Immature natural killer cell (primary cell): ENCODE data around the gene CACNA1I. TPM values are rescaled to one million over a fixed set of nuclear protein-coding genes. Genes with fewer than 3 reads are reported as not detected.

Source experiments
- DNase-seq, 3 donors: peaks; one replicate each; pipeline ENCODE4 v3.0.0; 2022; ENCODE audit warnings: mixed read lengths in 1 of 3
- H3K27ac Mint-ChIP-seq, 6 donors: one replicate each; pipeline ENCODE4 v1.8.0; 2020; ENCODE audit warnings: mixed read lengths in 6 of 6, mild to moderate bottlenecking in 5 of 6, inconsistent platforms in 4 of 6, moderate library complexity in 3 of 6
- H3K27me3 Mint-ChIP-seq, 3 donors: one replicate each; pipeline ENCODE4 v1.8.0; 2020 to 2021; ENCODE audit warnings: low read depth in 3 of 3, mild to moderate bottlenecking in 3 of 3, mixed read lengths in 3 of 3, moderate library complexity in 3 of 3, inconsistent platforms in 1 of 3
- H3K36me3 Mint-ChIP-seq, 3 donors: one replicate each; pipeline ENCODE4 v1.8.0; 2020; ENCODE audit warnings: mixed read lengths in 3 of 3, inconsistent platforms in 2 of 3, mild to moderate bottlenecking in 2 of 3
- H3K4me1 Mint-ChIP-seq, 2 donors: one replicate each; pipeline ENCODE4 v1.8.0; 2020; ENCODE audit warnings: inconsistent platforms in 2 of 2, mild to moderate bottlenecking in 2 of 2, mixed read lengths in 2 of 2, moderate library complexity in 1 of 2
- H3K4me3 Mint-ChIP-seq, 5 donors: one replicate each; pipeline ENCODE4 v1.8.0; 2020; ENCODE audit warnings: mild to moderate bottlenecking in 5 of 5, mixed read lengths in 5 of 5, inconsistent platforms in 3 of 5, moderate library complexity in 3 of 5
- H3K9me3 Mint-ChIP-seq, 6 donors: one replicate each; pipeline ENCODE4 v1.8.0; 2020; ENCODE audit warnings: mild to moderate bottlenecking in 6 of 6, mixed read lengths in 6 of 6, inconsistent platforms in 4 of 6, moderate library complexity in 3 of 6
- polyA plus RNA-seq, 3 donors: library from polyadenylated mRNA; unstranded; fragments of 300-500 nt; fragmentation: Illumina TruSeq; gene quantifications; one replicate each; pipeline ENCODE4 v1.2.3, GENCODE V29; 2021

CACNA1I gene
- polyA plus RNA-seq, 3 donors from 2014 or later: not detected

DNA sequence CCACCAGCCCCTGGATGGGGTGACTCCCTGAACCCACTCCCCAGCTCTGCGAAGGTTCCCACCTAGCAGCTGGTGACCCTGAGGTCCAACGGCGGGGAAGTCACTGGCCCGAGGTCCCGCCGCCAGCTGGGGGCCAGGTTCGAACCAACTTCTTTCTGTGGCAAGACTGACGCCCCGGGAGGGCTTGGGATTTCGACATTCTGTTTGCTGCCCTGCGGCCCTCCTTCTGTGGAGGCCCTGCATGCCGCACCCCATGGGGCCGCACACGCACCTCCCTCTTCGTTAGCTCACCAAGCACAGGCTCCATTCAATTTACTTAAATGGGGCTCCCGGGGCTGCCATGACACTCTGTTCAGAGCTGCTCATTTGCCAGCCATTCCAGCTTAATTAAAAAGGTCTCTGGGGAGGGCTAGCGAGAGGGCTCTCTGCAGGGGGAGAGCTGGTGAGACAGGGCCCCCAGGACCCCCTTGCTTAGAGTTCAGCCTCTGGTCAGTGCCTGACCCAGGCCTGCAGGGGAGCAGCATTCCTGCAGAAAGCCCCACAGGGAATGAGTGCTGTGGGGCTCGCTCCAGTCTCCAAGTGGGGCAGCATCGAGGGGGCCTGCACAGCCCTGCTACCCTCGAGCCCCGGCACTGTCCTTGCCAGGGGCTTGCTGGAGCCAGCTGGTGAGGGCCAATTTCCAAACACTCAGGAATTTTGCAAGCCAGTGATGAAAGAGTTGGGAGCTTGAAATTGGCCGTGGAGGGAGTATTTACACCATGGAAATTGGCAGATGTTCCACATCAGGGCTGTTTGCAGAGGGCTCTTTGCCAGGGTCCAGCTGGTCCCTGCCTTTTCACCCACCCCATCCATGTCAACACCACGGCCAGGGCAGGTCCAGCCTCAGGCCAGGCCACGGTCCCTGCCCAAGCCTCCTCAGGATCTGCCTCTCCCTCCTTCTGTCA lies 80.8 kb downstream of the CACNA1I start:
- Mint-ChIP-seq H3K4me1 (no peaks in the 10 kb centered on the region), H3K4me3 (no peak overlapping the region)

DNA sequence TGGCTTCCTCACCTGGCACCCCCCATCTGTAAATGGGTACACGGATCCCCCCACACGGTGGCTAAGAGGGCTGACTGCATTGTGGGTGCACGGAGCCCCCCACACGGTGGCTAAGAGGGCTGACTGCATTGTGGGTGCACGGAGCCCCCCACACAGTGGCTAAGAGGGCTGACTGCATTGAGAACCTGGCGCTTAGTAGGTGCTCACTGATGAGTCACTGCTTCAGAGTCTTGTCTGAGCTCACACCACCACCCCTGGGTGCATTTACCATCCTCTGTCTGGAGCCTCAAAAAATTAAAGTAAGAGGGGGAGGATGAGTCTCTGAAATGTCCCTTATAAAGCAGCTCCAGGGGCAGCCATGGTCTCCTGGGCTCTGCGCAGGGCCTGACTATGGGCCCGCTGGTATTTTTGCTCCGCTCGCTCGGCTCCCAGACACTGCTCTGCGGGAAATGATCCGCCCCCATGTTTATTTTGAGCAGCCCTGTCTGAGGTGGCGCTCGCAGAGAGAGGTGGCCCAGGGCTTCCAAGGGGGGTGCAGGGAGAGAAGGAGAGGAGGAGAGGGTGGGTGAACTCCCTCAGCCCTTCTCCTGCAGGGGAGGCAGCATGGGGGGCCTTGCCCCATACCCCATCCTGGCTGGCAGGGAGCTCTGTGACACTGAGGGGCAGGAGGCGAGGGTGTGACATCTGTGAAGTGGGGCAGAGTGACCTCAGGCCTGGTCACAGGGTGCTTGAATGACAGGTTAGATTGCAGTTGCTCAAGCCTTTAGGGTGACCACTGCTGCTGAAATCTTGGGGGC lies 82.6 kb downstream of the CACNA1I start:
- H3K27ac Mint-ChIP-seq: no peak overlapping the region
- no peaks in the 10 kb centered on the region for H3K4me1 Mint-ChIP-seq
- H3K27me3 Mint-ChIP-seq: peaks cover 0 to 7% (median 6%) of the 10 kb centered on the region in 3 donors
- DNase-seq: no peak
- H3K4me3 Mint-ChIP-seq: no peak overlapping the region
- H3K36me3 Mint-ChIP-seq: no peaks in the 10 kb centered on the region
- H3K9me3 Mint-ChIP-seq: no peaks in the 10 kb centered on the region

More for the DNA sequence above, 80.8 kb downstream of the CACNA1I start:
- peaks cover 2 to 3% (median 3%) of the 10 kb centered on the region in 3 donors for H3K27me3 Mint-ChIP-seq
- no peak for DNase-seq
- no peaks in the 10 kb centered on the region for H3K9me3 Mint-ChIP-seq
- H3K27ac Mint-ChIP-seq: no peak overlapping the region
- no peaks in the 10 kb centered on the region for H3K36me3 Mint-ChIP-seq

DNA sequence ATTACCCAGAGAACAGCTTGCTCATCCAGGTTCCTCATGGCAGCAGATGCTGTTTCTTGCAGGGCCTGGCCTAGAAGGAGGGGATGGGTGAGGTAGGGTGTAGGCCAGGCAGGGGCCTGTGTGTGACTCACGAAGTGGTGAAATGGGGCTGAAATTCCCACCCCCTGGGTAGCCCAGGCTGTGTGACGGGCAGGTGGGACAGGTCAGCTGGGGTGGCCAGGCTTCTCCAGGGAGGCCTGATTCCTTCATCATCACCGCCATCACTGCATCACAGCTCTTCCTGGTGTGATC lies 83.2 kb downstream of the CACNA1I start:
- no peaks in the 10 kb centered on the region for H3K36me3 Mint-ChIP-seq
- DNase-seq: no peak
- H3K9me3 Mint-ChIP-seq: no peaks in the 10 kb centered on the region
- no peak overlapping the region for H3K27ac Mint-ChIP-seq
- peaks cover 0 to 2% of the 10 kb centered on the region in 2 donors for H3K4me1 Mint-ChIP-seq
- no peak overlapping the region for H3K4me3 Mint-ChIP-seq
- H3K27me3 Mint-ChIP-seq: peaks cover 0 to 7% (median 6%) of the 10 kb centered on the region in 3 donors

DNA sequence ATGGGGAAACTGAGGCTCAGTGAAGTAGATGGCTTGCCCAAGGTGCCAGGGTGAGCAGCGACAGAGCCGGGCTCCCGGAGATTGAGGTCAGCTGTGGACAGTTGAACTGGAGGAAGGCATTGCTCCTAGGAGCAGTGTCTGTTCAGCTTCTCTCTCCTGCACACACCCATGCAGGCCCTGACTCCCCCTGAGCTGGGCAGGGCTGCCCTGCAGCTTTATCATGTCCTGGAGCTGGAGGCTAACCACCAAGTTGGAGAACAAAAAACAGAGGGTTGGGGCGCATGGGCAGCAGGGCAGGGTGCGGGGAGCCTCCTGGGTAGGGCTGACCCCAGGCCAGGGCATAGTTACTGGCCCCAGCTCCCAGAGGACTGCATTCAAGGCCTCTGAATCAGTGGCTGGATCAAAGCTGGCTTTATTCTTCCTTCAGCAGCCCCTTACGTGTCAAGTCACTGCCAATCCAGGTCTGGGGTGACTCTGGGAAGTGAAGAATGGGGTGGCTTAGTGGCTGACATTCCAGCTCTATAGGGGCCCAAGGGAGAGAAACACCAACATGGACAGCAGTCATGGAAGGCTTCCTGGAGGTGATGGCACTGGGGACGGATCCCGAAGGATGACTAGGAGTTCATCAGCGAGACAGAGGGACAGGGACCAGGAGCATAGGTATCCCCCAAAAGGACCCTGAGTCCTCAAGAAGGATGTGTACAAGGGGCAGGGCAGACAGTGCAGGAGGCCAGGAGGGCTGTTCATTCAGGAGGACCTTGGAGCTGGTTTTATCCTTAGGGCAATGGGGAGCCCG lies 83.8 kb downstream of the CACNA1I start:
- H3K4me3 Mint-ChIP-seq: no peak overlapping the region
- no peaks in the 10 kb centered on the region for H3K9me3 Mint-ChIP-seq
- DNase-seq: no peak
- H3K36me3 Mint-ChIP-seq: no peaks in the 10 kb centered on the region
- peaks cover 0 to 9% (median 3%) of the 10 kb centered on the region in 3 donors for H3K27me3 Mint-ChIP-seq
- H3K4me1 Mint-ChIP-seq: peaks cover 0 to 3% of the 10 kb centered on the region in 2 donors
- H3K27ac Mint-ChIP-seq: no peak overlapping the region

DNA sequence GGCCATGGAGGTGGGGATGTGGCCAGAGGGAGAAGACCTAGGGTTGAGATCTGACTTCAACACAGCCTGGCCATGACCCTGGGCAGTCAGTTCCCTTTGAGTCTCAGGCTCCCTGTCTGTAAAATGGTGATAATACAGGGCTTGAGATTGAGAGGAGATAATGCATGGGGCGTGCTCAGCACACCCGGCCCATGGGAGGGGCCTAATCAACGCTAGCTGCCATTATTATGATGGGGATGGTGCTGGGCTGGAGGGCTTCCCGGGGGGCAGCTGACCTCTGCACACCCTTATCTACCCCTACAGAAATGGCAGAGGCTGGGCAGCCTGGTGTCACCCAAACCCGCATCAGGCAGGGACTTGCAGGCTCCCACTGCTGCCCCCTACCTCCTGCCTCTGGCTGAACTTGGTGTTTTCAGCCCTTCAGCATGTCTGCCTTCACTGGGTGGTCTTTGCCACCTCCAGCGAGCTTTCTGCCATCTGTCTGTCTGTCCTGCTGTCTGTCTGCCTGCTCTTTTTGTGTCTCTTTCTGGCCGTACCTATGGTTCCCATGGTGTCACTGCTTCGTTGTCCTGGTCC lies 84.5 kb downstream of the CACNA1I start:
- Mint-ChIP-seq H3K9me3 (no peaks in the 10 kb centered on the region), H3K4me1 (peaks cover 0 to 3% of the 10 kb centered on the region in 2 donors), H3K27me3 (peaks cover 0 to 16% (median 6%) of the 10 kb centered on the region in 3 donors), H3K4me3 (no peak overlapping the region), H3K36me3 (no peaks in the 10 kb centered on the region), H3K27ac (no peak overlapping the region)
- no peak for DNase-seq

DNA sequence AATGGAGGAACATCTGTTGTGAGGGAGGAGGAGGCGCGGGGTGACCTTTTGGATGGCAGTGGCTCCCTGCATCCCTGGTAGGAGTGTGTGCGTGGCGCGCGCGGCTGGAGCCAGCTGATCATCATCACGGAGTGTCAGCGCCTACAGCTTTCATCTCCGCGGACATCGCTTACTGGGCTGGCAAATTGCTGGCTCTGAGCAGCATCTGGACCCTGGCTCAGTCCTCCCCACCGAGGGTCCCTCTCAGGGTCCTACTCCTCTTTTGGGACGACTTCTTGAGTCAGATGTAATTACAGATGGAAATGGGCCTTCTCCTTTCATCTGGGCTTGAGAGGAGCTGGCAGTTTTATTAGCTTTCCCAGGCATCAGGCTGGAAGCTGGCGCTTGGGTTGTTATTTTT lies 85.3 kb downstream of the CACNA1I start:
- H3K9me3 Mint-ChIP-seq: no peaks in the 10 kb centered on the region
- H3K36me3 Mint-ChIP-seq: no peaks in the 10 kb centered on the region
- no peak for DNase-seq
- H3K27me3 Mint-ChIP-seq: peaks cover 0 to 23% (median 6%) of the 10 kb centered on the region in 3 donors
- H3K4me1 Mint-ChIP-seq: peaks cover 0 to 3% of the 10 kb centered on the region in 2 donors
- no peak overlapping the region for H3K27ac Mint-ChIP-seq
- no peak overlapping the region for H3K4me3 Mint-ChIP-seq

DNA sequence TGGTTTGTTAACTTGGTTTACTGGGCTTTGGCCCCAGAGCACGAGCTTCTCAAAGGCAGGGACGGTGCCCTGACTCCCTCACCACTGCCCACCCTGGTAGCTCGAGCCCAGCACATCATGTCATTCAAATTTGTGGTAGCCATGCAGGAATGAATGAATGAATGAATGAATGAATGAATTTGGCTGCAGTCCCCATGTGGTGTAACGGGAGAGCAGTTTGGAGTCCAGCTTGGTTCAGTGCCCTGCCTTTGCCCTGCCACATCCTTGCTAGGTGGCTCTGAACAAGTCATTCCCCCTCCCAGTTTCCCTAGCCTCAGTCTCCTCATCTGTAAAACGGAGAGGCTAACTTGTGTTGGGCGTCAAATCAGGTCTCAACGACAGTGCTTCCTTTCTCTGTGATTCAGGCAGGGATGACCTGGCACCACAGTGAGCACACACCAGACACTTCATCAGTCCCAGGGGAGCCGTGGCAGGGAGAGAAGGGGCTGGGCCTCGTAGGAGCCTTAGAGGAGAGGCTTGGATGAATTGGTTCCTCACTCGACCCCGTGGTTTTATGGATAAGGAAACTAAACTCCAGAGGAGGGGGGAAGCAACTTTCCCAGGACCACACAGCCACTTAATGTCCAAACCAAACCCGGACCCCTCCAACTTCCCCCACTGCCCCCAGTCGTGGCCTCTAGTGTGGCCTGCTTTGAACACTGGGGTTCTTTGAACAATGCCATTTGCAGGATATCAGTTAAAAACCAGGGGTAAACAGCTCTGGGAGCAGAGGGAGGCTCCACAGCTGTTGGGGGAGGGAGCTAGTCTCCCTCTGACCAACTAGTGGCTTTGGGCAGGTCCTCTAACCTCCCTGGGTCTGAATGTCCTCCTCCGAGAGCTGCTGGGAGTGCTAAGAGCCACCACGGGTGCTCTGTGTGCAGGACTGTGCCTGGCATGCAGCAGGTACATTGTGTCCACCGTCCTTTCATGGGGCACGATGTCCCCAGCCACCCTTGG lies 86.2 kb downstream of the CACNA1I start:
- no peak overlapping the region for H3K27ac Mint-ChIP-seq
- no peak overlapping the region for H3K4me3 Mint-ChIP-seq
- H3K4me1 Mint-ChIP-seq: peaks cover 0 to 8% of the 10 kb centered on the region in 2 donors

DNA sequence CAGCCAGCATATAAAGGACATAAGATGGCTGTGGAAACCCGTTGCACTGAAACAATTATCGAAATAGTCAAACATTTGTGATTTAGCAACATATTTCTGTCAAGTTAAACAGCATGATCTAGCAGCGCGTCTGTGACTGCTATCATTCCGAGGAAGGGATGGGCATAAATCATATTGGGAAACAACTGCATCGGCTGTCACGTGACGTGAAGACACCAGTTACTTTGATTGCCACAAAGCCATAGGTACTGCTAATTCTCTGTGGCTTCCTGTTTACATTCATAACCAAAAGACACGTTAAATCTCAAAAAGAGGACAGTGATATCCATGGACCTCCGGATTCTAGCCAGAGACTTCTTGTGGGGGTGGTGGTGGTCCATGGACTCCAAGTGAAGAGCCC lies 87.8 kb downstream of the CACNA1I start:
- DNase-seq: no peak
- H3K27ac Mint-ChIP-seq: no peak overlapping the region
- peaks cover 7 to 17% of the 10 kb centered on the region in 2 donors for H3K4me1 Mint-ChIP-seq
- H3K4me3 Mint-ChIP-seq: no peak overlapping the region
- H3K27me3 Mint-ChIP-seq: peaks cover 5 to 33% (median 18%) of the 10 kb centered on the region in 3 donors
- no peaks in the 10 kb centered on the region for H3K36me3 Mint-ChIP-seq
- H3K9me3 Mint-ChIP-seq: peaks cover 0 to 2% (median 0%) of the 10 kb centered on the region in 6 donors

More for the DNA sequence above, 86.2 kb downstream of the CACNA1I start:
- Mint-ChIP-seq H3K36me3 (no peaks in the 10 kb centered on the region), H3K27me3 (peaks cover 0 to 28% (median 11%) of the 10 kb centered on the region in 3 donors), H3K9me3 (no peaks in the 10 kb centered on the region)
- DNase-seq: no peak

DNA sequence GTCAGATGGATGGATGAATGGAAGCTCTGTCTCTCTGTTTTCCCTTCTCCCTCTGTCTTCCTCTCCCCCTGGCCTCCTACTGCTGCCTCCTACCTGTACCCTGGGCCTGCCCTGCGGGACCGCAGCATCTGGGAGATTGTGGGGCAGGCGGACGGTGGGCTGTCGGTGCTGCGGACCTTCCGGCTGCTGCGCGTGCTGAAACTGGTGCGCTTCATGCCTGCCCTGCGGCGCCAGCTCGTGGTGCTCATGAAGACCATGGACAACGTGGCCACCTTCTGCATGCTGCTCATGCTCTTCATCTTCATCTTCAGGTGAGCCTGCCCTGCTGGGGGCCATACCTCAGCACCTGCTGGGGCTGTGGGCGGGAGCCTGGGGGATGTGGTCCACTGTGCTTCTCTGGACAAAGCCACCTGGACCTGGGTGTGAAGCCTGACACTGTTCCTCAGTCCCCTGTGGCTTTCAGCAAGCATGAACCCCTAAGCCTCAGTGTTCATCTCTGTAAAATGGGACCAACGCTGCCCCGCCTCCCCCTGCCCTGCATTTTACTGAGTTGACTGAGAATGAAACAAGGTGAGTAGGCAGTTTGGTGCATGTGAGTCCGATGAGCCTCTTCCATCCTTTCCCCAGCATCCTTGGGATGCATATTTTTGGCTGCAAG lies 88.4 kb downstream of the CACNA1I start:
- Mint-ChIP-seq H3K4me3 (no peak overlapping the region), H3K9me3 (peaks cover 0 to 2% (median 0%) of the 10 kb centered on the region in 6 donors), H3K36me3 (no peaks in the 10 kb centered on the region), H3K27ac (no peak overlapping the region), H3K4me1 (peaks cover 13 to 20% of the 10 kb centered on the region in 2 donors), H3K27me3 (peaks cover 5 to 34% (median 18%) of the 10 kb centered on the region in 3 donors)
- DNase-seq: no peak

DNA sequence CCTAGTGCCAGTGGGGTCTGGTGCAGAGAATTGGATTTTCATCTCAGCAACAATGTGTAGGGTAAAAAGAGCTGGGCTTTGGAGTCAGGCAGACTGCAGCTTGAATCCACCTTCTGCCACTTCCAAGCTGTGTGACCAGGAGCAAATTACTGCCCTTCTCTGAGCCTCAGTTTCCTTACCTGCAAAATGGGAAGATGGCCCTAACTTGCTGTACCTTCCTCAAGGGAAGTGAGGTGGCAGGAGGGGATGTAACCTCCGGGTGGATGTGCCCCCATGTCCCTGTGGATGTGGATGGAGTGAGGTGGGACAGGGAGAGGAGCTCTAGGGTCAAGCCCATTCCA lies 90.9 kb downstream of the CACNA1I start:
- H3K27me3 Mint-ChIP-seq: peaks cover 10 to 32% (median 18%) of the 10 kb centered on the region in 3 donors
- H3K36me3 Mint-ChIP-seq: no peaks in the 10 kb centered on the region
- peak overlapping the region; percentile 25 to 75 (median 50) for H3K4me3 Mint-ChIP-seq
- H3K4me1 Mint-ChIP-seq: peaks cover 13 to 24% of the 10 kb centered on the region in 2 donors
- DNase-seq: no peak
- peaks cover 0 to 2% (median 0%) of the 10 kb centered on the region in 6 donors for H3K9me3 Mint-ChIP-seq
- no peak overlapping the region for H3K27ac Mint-ChIP-seq

DNA sequence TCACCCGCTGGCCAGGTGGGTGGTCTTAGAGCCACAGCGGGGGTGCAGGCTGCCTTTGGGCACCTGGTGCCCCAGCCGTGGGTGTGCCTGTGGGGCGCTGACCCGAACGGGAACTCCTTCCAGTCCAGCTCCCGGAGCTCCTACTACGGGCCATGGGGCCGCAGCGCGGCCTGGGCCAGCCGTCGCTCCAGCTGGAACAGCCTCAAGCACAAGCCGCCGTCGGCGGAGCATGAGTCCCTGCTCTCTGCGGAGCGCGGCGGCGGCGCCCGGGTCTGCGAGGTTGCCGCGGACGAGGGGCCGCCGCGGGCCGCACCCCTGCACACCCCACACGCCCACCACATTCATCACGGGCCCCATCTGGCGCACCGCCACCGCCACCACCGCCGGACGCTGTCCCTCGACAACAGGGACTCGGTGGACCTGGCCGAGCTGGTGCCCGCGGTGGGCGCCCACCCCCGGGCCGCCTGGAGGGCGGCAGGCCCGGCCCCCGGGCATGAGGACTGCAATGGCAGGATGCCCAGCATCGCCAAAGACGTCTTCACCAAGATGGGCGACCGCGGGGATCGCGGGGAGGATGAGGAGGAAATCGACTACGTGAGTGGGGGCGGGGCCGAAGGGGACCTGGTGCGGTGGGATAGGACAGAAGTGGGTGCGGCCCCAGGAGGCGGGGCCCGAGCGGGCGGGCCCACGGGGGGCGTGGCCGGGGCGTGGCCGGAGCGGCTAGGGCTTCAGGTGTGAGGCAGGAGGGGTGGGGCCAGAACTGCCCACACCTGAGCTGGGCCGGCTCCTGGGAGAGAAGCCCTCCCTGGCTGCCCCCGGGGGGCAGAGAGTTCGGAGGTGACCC lies 91.5 kb downstream of the CACNA1I start:
- peaks cover 10 to 32% (median 19%) of the 10 kb centered on the region in 3 donors for H3K27me3 Mint-ChIP-seq
- peaks cover 0 to 2% (median 0%) of the 10 kb centered on the region in 6 donors for H3K9me3 Mint-ChIP-seq
- peak overlapping the region; percentile 42 to 84 (median 75) for H3K4me3 Mint-ChIP-seq
- no peak overlapping the region for H3K27ac Mint-ChIP-seq
- H3K4me1 Mint-ChIP-seq: peaks cover 13 to 24% of the 10 kb centered on the region in 2 donors
- no peaks in the 10 kb centered on the region for H3K36me3 Mint-ChIP-seq
- DNase-seq: peak; percentile 12 to 26 (median 26)
